Psoas muscle (tissue), 8 donors: Measurements from ENCODE around the gene TEX19. TPM values are rescaled to one million over a fixed set of nuclear protein-coding genes. Genes with fewer than 3 reads are reported as not detected.

Source experiments
- ATAC-seq, 4 donors: fragments of 200-7000 bp; cut with Tn5 transposase; one replicate each; pipeline ENCODE4 v1.9.1; 2020; ENCODE audit warnings: moderate library complexity in 3 of 4, mild to moderate bottlenecking in 2 of 4
- DNase-seq, 2 donors: peaks; one replicate each; pipeline ENCODE4 v3.0.0-alpha.2; 2020
- H3K27ac ChIP-seq: fragments of 200-600 bp; one replicate; pipeline ENCODE4 v1.8.0; 2022
- H3K27me3 ChIP-seq, 3 donors: fragments of 200-600 bp in 1 of 3; one replicate each; pipeline versions ENCODE4 v1.6.1 to v1.8.0; 2013 to 2022; ENCODE audit warnings: low read length in 2 of 3, mild to moderate bottlenecking in 2 of 3, moderate library complexity in 1 of 3; ENCODE audit not compliant: insufficient read depth in 3 of 3
- H3K36me3 ChIP-seq, 2 donors: fragments of 200-600 bp in 1 of 2; one replicate each; pipeline versions ENCODE4 v1.6.1 to v1.8.0; 2013 to 2022; ENCODE audit warnings: low read depth in 1 of 2, mild to moderate bottlenecking in 1 of 2, moderate library complexity in 1 of 2; ENCODE audit not compliant: insufficient read depth in 1 of 2
- H3K4me1 ChIP-seq: fragments of 200-600 bp; one replicate; pipeline ENCODE4 v1.8.0; 2022
- H3K4me3 ChIP-seq: fragments of 200-600 bp; one replicate; pipeline ENCODE4 v1.8.0; 2022; ENCODE audit warnings: mild to moderate bottlenecking
- H3K9me3 ChIP-seq: fragments of 200-600 bp; one replicate; pipeline ENCODE4 v1.8.0; 2022
- WGBS, 3 donors: extraction: QIAGEN DNeasy Blood & Tissue Kit; methylation state at CpG; one replicate each; pipeline versions ENCODE4 v1.1.6 to v1.1.7; 2013; 5-methylcytosine and 5-hydroxymethylcytosine counted together
- intact Hi-C, 2 donors: fragments of 100-400 bp; cut with DNase I; formaldehyde crosslinking; loops; one replicate each; pipeline versions ENCODE4 v1.11.0 to v1.14.2; 2022
- polyA plus RNA-seq, 3 donors: library from polyadenylated mRNA; stranded (reverse); fragments of 200-250 nt; gene quantifications; one replicate each; pipeline ENCODE4 v1.2.3, GENCODE V29; 2013
- total RNA-seq, 4 donors: library from RNA; stranded (reverse); fragmentation: NEBNext Ultra II Directional in 2 of 4; extraction: Animal tissue kit (Norgen Biotek cat#: 25700) in 2 of 4; gene quantifications; one replicate each; pipeline versions ENCODE4 v1.2.1 to v1.2.4, GENCODE V29; 2021 to 2023
- TF ChIP-seq, protein P1 (sequence below): fragments of 200-600 bp; IDR thresholded peaks from one replicate; pipeline ENCODE4 v1.8.0; 2022; ENCODE audit warnings: antibody characterized with exemption
- donor health status: healthy with polysubstance abuse.
- donor health status: DM: no; HTN: no; CAD: no; lungs with moderate emphysema.
- donor health status: Bipolar disorder and iron deficiency.
- donor health status: healthy.
- donor health status: DM: yes; HTN: yes; CAD: no.
- donor health status: DM: no; HTN: no; CAD: no.
- donor health status: DM: no; HTN: no; CAD: no.
- donor health status: DM: yes; HTN: yes; CAD: no.

Gene TEX19
- total and polyA plus RNA-seq, 7 donors: 0.07 to 0.35 (median 0.17) TPM; not detected in 2

DNA sequence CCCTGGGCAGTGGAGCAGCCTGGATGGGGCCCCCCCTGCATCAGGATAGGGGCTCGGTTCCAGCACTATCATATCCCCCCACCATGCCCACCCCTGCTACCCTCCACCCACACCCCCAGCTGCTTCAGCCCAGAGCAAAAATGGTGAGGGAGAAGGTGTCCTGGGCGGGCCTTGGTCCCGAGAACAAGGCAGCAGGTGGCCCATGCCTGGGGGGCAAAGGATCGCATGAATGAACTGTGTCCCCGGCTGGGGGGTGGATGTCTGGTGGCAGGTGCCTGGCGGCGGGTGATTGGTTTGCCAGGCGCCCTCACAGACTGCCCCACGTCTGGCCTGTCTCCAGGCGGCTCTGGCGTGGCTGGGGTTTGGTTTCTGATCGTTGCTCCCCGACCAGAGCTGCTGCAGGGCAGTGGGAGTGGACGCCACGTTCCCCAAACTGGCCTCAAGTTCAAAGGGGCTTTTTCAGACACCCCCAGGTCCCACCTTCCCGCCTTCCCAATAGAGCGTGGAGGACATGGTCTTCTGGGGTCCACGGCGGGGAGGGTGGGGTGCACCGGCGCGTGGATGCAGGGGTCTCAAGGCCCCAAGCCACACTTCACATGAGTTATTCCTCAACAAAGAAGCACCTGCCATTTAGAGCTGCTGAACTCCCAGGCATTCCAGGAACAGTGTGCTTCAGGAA is 25.1 kb downstream of the TEX19 start:
- intact Hi-C loops: no loop called here
- Histone ChIP-seq H3K36me3 (no peaks in the 10 kb centered on the region), H3K4me1 (peaks cover 25% of the 10 kb centered on the region), H3K27ac (no peak overlapping the region), H3K9me3 (no peaks in the 10 kb centered on the region), H3K4me3 (no peak overlapping the region), H3K27me3 (peaks cover 0 to 42% (median 14%) of the 10 kb centered on the region in 3 donors)
- ATAC-seq (no peak), DNase-seq (no peak)
- TF ChIP-seq, protein P1, sequence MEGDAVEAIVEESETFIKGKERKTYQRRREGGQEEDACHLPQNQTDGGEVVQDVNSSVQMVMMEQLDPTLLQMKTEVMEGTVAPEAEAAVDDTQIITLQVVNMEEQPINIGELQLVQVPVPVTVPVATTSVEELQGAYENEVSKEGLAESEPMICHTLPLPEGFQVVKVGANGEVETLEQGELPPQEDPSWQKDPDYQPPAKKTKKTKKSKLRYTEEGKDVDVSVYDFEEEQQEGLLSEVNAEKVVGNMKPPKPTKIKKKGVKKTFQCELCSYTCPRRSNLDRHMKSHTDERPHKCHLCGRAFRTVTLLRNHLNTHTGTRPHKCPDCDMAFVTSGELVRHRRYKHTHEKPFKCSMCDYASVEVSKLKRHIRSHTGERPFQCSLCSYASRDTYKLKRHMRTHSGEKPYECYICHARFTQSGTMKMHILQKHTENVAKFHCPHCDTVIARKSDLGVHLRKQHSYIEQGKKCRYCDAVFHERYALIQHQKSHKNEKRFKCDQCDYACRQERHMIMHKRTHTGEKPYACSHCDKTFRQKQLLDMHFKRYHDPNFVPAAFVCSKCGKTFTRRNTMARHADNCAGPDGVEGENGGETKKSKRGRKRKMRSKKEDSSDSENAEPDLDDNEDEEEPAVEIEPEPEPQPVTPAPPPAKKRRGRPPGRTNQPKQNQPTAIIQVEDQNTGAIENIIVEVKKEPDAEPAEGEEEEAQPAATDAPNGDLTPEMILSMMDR: no peak
- 21 to 32% (median 27%) methylated on average over 22 of the region's 22 CpGs for WGBS, 3 donors

DNA sequence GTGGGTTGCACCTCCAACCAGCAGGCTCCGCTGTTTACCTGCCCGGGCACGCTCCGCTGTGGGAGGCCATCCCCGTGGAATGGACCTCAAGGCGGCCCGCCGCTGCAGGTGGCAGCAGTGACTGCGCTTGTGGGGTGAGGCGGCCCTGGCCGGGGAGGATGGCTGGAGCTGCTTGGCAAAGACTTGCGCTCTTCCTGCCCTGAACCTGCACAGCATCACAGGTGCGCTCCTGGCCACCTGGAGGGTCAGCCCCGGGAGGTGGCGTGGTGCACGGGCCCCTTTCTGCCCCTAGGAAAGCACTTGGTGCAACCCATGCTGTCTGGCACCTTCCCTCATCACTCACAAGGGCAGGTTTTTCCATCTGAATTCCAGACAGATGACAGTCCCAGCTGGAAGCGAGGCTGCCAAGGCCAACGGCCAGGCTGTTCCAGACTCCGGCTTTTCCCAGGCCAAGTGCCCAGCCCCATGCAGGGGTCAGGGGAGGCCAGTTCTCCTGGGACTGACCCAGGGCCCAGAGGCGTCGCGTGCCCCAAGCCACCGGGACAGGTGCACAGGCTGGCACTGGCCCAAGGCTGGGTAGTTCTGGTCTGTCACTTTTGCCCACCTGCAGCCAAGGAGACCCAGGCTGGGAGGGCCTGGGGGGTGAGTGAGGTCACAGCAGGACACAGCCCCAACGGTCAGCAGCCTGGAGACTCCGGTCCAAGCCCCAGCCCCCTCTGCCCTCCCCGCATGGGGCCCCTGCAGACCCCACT is 25.9 kb downstream of the TEX19 start:
- H3K4me1 ChIP-seq: peaks cover 25% of the 10 kb centered on the region
- DNase-seq: peak; percentile 75 to 89
- intact Hi-C loops: no loop called here
- H3K4me3 ChIP-seq: no peak overlapping the region
- no peaks in the 10 kb centered on the region for H3K9me3 ChIP-seq
- peak overlapping the region; percentile 4 for H3K27ac ChIP-seq
- WGBS, 3 donors: 12 to 29% (median 12%) methylated on average over 25 to 26 of the region's 26 CpGs
- H3K36me3 ChIP-seq: no peaks in the 10 kb centered on the region
- TF ChIP-seq, protein P1: no peak
- peak; percentile 67 to 85 (median 80) for ATAC-seq
- H3K27me3 ChIP-seq: peaks cover 0 to 34% (median 13%) of the 10 kb centered on the region in 3 donors

DNA sequence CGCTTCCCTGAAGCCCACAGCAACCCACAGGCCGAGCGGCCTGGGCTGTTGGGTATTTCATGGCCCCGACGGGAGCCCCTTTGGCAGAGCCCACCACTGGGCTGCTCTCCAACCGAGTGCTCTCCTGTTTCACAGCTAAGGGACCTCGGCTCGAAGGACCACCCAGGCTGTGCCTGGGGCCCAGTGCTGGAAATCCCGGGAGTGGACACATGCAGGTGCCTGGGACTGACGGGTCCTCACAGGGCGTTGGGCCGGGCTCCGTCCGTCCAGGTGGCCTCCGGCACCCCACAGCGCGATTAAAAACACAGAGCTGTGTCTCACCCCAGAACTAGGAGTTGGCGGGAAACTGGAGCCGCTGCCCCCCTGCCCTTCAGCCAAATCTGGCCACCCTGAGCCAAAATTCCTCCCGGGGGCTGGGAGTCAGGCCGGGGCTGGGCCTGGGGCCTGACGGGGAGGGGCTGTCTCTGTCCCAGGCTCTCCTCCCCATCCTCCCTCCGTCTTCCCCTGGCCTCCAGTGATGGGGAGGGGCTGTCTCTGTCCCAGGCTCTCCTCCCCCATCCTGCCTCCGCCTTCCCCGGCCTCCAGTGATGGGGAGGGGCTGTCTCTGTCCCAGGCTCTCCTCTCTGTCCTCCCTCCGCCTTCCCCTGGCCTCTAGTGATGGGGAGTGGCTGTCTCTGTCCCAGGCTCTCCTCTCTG is 26.7 kb downstream of the TEX19 start:
- ATAC-seq (peak in 2 of 4 donors; percentile 2 to 10), DNase-seq (no peak)
- H3K27me3 ChIP-seq: peaks cover 0 to 26% (median 10%) of the 10 kb centered on the region in 3 donors
- WGBS, 3 donors: 16 to 38% (median 22%) methylated on average over 23 to 26 of the region's 26 CpGs
- H3K9me3 ChIP-seq: no peaks in the 10 kb centered on the region
- no peak overlapping the region for H3K4me3 ChIP-seq
- H3K36me3 ChIP-seq: no peaks in the 10 kb centered on the region
- TF ChIP-seq, protein P1: no peak
- H3K4me1 ChIP-seq: peaks cover 25% of the 10 kb centered on the region
- intact Hi-C loops: no loop called here
- H3K27ac ChIP-seq: no peak overlapping the region

DNA sequence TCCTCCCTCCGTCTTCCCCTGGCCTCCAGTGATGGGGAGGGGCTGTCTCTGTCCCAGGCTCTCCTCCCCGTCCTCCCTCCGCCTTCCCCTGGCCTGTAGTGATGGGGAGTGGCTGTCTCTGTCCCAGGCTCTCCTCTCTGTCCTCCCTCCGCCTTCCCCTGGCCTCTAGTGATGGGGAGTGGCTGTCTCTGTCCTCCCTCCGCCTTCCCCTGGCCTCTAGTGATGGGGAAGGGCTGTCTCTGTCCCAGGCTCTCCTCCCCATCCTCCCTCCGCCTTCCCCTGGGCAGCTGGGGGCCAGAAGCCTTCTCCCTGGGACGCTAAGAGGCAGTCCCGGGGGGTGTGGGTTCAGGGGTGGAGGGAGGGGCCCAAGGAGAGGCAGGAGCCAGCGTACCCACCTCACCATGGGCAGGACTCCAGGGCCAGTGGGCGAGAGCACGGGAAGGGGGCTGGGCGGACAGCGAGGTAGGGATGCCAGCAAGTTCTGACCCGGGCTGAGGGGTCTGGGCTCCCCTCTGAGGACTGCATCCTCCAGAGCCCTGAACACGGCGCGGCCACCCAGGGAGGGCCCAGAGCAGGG is 27.3 kb downstream of the TEX19 start:
- DNase-seq: peak in 1 of 2 donors; percentile 57
- intact Hi-C loops: no loop called here
- Histone ChIP-seq H3K27me3 (peaks cover 0 to 21% (median 10%) of the 10 kb centered on the region in 3 donors), H3K36me3 (no peaks in the 10 kb centered on the region), H3K27ac (no peak overlapping the region), H3K4me3 (no peak overlapping the region), H3K4me1 (peaks cover 25% of the 10 kb centered on the region), H3K9me3 (no peaks in the 10 kb centered on the region)
- ATAC-seq: no peak
- TF ChIP-seq, protein P1: no peak
- WGBS, 3 donors: 31 to 50% (median 32%) methylated on average over 15 to 17 of the region's 17 CpGs
